GM18507 (cell line): ENCODE results near the gene FAM187B.

Source experiments
- DNase-seq: peaks from one replicate; pipeline ENCODE4 v3.0.0; 2011; ENCODE audit warnings: low read depth; ENCODE audit not compliant: insufficient read length; ENCODE audit errors: extremely low spot score
- FAIRE-seq: peaks from 2 replicates; lab custom pipeline; 2011; peaks lifted over from hg19 to GRCh38; lab: Jason Lieb, UNC

Gene FAM187B

DNA sequence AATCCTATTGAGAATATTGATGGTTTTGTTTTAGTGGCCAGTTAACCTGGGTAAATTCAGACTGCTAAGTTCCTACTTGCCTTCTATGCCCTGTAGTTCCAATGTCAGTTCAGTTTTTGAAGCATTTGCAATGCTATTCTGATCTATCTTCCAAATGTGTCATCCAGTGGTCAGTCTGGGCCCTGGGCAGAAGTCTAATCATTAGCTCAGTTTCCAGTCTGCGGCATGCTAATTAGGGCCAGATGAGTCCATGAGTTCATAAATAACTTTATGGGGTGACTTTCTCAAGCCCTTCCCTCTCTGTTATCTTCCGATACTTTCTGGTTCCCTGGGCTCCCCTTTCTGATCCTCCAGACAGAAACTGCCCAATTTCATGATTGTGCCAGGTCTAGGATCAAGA, 32.7 kb downstream of the FAM187B start:
- FAIRE-seq: peak; percentile 72
- no peak for DNase-seq

DNA sequence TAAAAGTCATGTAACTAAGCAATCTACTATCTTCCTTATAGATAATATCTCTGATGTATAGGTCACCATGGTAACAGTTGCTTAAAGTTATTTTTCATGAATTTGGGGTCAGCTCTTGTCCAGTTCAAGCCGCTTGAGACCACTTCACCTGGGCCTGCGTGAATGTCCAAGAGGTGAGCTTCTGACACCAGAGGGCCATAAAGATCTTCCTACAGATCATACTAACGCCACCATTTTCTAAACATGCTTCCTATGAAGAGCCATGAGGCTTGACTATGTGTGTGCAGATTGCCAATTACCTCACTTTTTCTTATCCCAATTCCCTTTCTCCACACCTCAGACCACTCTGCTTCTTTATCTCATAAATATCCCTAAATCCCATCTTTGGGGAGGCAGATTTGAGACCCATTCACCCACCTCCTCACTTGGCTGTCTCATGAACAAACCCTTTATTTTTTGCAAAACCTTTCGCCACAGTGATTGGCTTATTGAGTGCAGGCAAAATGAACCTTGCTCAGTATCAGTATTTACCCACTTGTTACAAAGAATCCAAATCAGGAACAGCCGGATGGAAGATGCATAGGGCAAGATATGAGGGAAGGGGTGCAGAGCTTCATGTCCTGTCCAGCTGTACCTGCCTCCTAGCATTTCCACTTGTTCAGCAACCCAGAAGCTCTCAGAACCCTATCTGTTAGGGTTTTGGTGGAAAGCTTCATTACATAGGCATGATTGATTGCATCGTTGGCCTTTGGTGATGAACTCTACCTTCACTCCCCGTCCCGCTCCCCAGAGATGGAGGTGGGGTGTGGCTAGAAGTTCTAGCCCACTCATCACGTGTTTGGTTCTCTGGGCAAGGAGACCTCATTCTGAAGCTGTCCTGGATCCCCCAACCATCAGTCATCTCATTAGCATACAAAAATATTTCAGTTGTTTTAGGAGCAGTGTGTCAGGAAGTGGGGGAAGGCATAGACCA, 34.2 kb downstream of the FAM187B start:
- FAIRE-seq (peak; percentile 33), DNase-seq (no peak)

DNA sequence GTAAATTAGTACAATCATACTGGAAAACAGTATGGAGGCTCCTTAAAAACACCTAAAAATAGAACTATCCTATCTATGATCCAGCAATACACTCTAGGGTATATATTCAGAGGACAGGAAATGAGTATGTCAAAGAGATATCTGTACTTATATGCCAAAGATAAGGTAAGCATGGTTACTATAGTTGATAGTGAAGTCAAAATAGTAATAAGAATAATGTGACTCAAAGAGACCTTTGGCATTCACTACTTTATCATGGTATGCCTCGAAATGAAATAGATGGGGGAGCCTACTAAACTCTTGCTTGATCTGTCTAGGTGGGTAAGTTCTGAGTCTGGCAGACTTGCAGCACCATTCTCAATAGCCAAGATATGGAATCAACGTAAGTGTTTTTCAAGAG, 43.7 kb downstream of the FAM187B start:
- no peak for FAIRE-seq
- DNase-seq: no peak

DNA sequence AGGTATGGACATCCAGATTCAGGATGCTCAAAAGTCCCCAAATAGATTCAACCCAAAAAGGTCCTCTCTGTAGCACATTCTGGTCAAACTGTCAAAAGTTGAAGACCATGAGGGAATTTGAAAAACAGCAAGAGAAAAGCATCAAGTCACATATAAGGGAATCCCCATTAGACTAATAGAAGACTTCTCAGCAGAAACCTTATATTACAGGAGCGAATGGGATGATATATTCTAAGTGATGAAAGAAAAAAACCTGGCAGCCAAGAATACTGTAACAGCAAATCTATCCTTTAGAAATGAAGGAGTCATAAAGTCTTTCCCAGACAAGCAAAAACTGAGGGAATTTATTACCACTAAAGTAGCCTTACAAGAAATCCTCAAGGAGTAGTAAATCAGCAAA, 44.3 kb downstream of the FAM187B start:
- DNase-seq: no peak
- FAIRE-seq: no peak

DNA sequence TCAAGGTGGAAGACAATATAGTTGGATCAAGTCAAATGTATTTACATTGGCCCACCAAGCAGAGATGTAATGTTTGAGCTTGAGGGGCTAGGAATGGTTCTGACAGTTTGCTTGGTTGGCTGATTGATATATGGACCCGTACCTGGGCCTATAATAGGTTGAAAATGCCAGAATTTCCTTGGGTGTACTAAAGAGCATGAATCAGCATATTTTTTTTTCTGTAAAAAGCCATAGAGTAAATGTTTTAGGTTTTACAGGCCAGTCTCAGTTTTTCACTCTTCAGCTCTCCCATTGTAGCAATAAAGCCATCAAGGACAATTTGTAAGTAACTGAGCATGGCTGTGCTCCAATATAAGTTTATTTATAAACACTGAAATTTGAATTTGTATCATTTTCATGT, 47.2 kb downstream of the FAM187B start:
- DNase-seq (no peak), FAIRE-seq (no peak)

DNA sequence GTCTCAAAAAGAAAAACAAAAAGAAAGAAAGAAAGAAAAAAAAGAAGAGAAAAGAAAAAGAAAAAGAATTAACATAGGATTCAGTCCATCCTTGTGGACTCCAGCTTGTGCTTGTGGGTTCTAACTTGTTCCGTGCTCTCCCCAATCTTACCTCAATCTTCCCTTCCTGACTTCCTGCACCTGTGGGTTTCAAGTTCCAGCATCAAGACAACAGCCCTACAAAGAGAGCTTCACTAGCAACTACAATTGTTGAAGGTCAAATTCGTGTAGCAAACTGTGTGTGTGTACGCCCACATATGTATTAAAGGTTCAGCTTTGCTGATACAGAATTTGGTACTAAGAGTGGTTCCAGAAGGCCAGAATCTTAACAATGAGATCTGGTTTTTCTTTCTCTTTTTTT, 48.7 kb downstream of the FAM187B start:
- no peak for DNase-seq
- no peak for FAIRE-seq

DNA sequence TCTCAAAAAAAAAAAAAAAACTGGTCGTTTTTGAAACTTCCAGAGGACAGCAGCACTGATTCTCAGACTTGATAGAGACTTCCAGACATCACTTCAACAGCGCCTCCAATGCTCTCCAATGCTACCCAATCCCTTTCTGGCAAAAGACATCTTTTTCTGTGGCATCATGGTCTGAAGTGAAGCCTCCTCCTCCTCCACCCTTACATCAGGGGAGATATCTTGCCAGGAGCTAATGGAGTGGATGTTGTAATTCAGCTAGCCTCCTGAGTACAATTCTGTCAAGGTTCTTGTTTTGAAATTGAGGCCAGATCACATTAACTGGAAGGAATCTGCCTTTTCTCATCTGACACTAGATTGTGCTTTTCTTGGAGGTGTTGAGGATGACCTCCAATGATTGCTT, 49.8 kb downstream of the FAM187B start:
- no peak for FAIRE-seq
- DNase-seq: no peak

DNA sequence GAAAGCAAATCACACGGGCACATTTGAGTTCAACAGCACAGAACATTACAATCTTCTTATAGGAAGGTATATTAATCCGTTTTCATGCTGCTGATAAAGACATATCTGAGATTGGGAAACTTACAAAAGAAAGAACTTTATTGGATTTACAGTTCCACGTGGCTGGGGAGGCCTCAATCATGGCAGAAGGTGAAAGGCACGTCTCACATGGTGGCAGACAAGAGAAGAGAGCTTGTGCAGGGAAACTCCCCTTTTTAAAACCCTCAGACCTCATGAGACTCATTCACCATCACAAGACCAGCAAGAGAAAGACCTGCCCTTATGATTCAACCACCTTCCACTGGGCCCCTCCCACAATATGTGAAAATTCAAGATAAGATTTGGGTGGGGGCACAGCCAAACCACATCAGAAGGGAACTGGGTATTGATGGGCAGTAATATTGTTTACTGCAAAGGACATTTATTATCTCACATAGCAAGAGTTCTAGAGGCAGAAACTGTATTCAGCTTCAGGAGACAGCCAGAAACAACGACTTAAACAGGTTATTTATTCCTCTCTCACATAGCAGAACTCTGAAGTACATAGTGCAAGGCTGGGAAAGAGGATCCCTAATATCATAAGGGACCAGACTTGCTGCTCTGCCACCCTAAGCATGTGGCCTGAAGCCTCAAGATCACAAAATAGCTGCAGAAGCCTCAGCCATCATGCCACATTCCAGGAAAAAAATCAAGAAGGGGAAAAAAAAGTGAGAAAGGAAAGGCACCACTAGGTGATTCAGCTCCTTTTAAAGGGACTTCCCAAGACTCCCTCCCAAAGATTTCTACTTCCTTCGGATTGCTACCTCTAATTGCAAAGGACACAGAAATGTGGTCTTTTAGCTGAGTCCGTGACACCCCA, 50.9 kb downstream of the FAM187B start:
- DNase-seq: no peak
- no peak for FAIRE-seq

DNA sequence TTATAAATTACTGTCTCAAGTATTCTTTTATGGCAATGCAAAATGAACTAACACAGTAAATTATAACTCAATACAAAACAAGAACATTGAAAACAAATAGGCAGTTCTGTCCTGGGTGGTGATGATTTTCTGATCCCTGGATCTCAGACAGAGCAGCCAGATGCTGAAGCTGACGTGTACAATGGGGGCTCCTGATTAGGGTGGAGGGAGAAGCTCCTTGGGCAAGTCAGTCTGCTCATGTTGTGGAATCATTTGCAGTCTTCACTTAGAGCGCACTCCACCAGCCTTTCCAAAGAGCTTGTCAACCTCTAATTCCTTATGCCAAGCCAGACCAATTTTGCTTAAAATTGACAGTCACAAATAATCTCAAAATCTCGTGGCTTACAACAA, 52.4 kb downstream of the FAM187B start:
- FAIRE-seq (no peak), DNase-seq (no peak)
